ENCODE data around the gene GARIN5B.
A peak's percentile ranks its signal among the peaks of the same experiment; 100 is the strongest.

GARIN5B gene

DNA sequence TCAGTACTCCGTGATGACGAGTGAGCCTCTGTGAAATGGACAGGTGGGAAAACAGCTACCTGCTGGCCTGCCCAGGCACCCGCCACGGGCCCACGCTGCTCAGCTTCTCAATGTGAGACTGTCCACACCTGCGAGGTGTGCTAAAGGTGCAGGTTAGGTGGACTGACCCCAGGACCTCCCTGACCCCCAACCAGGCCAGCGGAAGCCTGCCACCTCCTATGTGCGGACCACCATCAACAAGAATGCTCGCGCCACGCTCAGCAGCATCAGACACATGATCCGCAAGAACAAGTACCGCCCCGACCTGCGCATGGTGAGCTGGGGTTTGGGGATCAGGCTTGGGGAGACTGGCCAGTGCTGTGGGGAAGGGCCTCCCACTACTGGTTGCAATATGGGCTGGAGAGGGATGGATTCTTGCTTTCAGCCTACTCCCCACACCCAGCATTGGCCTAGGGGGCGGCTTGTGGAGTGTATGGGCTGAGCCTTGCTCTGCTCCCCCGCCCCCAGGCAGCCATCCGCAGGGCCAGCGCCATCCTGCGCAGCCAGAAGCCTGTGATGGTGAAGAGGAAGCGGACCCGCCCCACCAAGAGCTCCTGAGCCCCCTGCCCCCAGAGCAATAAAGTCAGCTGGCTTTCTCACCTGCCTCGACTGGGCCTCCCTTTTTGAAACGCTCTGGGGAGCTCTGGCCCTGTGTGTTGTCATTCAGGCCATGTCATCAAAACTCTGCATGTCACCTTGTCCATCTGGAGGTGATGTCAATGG lies 24.9 kb upstream of the GARIN5B start:
- DNase-seq: no peak

DNA sequence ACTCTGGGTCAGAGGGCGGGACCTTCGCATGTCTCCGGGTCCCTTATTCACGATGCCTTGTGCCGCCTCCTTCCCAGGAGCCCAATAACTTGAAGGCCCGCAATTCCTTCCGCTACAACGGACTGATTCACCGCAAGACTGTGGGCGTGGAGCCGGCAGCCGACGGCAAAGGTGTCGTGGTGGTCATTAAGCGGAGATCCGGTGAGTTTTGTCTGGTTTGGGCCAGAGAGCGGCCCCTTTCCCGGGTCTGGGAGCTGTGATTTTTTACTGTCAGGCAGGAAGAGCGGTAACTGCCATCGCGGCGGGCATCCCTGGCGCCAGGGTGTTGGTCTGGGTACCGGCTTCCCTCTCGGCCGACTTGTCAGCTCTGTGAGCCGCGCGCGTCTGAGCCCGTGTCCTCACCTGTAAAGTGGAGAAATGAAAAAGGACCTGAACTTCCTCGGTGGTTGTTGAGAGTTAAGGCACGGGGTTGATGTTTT lies 23.5 kb upstream of the GARIN5B start:
- DNase-seq: no peak

DNA sequence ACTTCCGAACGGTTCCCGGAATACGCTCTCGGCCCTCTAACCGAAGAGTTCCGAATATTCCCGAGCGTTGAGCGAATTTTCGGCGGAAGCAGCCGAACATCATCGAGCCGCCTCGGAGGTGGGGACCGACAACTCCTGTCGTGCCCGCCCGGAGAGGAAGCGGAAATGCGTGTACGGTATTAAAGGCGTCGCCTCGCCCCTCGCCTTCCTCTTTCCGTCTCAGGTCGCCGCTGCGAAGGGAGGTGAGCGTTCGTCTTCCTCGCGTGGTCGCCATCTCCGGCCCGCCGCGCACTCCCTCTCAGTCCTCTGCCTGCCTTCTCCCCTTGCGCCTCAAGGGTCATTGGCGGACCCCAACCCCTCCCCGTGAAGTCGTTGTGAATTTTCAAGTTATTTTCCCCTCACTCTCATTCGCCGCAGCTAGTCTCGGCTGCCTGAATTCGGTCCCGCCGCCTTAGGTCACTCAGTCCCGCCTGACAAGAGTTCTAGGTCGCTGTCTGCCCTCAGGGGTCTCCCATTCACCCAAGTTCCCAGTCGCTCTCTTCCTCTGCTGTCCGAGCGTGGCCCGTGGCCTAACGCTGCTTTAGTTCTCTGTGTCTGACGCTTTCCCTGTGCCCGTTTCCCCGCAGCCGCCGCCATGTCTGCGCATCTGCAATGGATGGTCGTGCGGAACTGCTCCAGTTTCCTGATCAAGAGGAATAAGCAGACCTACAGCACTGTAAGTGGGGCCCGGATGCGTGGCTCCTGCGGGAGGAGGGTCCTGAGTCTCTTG lies 22.8 kb upstream of the GARIN5B start, which contains the start of gene RPL28:
Gene RPL28, plus strand, starts transcription at position 209 of the 769 bp plus-strand sequence. Its CDS starts 426 bp downstream, at position 635.
- DNase-seq: peak; percentile 98

DNA sequence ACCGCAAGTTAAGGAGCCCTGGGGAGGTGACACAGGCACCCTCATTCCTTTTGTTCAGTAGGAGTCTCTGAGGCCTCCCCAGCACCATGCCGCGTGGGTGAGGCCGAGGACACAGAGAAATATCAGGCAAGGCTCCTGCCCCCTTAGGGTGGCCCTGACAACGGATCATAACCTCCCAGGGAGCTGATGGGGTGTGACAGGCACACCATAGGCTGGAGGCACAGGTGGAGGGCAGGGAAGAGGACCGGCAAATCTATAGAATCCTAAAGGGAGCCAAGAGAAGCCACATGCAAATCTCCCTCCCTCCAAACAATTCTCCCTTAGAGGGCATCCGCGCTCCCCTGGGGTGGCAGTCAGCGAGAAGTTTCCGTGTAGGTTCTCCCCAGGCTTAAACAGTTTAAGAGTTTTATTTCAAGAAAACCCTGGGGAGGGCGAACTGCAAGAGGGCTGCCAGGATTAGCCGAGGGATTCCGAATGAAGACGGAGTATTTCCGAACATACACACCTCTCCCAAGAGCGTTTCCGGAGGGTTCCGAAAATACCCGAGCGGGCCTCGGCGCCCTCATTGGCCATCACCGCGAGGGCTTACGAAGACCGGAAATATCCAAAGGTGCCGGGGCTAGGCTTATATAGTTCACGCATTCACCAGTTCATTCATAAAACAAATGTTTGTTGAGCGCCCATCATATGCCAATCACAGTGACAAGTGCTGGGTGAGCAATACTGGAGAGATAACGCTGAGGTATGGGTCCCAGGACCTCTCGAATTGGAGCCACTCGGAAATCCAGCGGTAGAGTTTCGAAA lies 22.1 kb upstream of the GARIN5B start:
- DNase-seq: peak; percentile 96

DNA sequence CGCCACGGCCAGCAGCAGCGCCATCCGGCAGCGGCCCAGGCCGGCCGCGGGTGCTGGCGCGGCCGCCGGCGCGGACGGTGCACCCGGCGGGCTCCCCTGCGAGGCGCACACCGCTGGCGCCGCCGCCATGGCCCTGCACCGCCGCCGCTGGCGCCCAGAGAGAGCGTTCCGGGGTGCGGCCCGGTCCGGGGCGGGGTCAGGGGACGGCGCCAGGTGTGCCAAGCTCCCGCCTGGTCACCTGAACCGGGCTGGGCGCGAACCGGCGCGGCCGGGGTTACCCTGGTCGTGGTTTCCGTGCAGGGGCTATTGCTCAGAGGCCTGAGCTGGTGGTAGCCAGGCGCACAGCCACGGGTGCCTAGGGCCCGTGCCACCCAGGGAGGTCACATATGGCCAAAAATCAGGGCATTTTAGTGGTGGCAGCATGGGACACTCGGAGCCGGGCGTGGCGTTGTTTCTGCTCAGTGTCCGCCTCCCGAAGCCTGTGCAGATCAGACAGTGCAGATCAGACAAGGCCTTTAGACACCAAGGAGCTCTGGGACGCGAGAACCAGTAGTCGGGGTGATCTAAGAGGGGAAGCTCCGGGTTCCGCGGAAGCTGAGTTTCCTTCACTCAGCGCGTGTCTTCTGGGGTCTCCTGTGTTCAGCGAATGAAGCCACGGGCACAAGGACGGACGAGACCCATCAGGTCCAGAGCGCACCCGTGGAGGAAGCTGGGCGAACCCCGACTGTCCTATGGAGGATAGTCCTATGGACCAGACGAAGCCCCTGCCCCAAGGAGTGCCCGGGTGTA lies 21.3 kb upstream of the GARIN5B start, which contains the start of gene TMEM238:
Gene TMEM238, minus strand, starts transcription at position 162 of the 789 bp plus-strand sequence. Its CDS starts 33 bp downstream, at position 129.
- peak; percentile 68 for DNase-seq

DNA sequence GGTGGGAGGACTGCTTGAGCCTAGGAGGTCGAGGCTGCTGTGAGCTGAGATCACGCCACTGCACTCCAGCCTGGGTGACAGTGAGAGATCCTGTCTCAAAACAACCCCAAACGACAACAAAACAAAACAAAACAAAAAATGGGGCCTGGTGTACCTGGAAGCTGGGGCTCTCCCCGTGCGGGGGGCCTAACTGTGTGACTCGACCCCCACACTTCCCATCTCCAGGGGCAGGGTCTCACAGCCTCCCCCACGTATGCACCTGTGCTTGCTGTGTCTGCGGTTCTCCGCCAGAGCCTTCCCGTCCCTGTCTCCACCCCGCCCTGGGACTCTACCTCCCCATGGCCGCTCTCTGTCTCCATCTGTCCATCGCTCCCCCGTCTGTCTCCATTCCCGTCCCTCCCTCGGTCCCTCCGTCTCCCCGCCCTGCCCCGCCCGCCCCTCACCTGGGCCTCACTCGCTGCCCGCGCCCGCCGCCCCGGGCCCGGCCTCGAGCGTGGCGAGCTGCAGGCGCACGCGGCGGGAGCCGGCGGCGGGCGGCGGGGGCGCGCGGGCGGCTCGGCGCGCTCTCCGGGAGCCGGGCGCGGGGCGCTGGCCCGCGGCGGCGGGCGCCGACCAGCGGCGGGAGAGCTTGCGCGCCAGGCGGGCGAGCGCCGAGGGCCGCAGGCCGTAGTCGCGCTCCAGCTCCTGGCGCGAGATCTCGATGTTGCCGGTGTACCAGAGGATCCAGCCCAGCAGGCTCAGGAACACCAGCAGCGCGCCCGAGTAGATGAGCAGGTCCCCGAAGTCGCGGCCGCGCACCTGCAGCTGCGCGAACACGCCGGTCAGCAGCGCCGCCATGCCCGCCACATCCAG lies 20.4 kb upstream of the GARIN5B start:
- no peak for DNase-seq

DNA sequence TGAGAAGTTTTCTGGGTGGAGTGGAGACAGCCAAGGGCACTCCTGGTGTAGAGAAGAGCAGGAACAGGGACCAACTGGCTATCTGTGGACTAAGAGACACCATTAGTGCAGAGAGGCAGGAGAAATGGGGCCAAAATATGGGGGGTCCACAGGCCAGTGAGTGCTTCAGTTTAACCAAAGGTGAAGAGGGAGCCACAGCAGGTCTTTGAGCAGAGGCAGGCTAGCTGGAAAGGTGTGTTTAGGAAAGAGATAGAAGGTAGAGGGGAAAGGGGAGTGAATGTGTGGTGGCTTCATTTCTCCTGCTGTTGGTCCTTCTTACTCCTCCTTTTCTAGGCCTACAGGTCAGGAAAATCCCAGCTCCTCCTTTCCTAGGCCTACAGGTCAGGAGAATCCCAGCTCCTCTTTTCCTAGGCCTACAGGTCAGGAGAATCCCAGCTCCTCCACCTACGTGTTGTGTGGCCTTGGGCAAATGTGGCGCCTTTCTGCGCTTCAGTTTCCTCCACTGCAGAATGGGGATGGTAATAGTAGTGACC lies 19.5 kb upstream of the GARIN5B start:
- DNase-seq: no peak

DNA sequence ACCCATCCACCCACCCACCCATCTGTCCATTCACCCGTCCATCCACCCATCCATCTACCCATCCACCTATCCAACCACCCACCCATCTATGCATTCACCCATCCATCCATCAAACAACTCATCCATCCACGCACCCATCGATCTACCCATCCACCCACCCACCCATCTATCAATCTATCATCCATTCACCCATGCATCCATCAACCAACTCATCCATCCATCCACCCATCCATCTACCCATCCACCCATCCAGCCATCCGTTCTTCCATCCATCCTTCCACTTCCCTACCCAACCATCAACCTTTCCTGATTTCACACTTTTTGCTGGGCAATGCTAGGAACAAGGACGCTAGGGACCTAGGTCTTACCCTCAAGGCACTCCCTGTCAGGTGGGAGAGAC lies 19.0 kb upstream of the GARIN5B start:
- no peak for DNase-seq

DNA sequence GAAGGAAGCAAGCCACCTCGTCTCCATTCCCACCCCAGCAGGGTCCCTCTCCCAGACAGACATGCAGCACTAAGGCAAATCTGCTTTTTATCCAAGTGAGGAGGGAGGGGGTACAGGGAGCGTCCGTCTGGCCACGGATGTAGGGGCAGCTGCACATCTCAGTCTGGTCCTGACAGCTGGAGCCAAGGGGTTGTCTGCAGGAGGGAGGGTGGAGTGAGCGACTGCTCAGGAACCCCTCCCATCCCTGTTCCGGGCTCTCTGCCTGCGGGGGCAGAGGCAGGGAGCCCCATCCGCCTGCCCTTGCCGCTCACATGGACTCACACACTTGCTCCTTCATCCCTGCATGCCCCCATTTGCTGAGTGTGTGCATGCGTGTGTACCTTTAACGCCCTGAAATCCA lies 16.1 kb upstream of the GARIN5B start:
- no peak for DNase-seq

DNA sequence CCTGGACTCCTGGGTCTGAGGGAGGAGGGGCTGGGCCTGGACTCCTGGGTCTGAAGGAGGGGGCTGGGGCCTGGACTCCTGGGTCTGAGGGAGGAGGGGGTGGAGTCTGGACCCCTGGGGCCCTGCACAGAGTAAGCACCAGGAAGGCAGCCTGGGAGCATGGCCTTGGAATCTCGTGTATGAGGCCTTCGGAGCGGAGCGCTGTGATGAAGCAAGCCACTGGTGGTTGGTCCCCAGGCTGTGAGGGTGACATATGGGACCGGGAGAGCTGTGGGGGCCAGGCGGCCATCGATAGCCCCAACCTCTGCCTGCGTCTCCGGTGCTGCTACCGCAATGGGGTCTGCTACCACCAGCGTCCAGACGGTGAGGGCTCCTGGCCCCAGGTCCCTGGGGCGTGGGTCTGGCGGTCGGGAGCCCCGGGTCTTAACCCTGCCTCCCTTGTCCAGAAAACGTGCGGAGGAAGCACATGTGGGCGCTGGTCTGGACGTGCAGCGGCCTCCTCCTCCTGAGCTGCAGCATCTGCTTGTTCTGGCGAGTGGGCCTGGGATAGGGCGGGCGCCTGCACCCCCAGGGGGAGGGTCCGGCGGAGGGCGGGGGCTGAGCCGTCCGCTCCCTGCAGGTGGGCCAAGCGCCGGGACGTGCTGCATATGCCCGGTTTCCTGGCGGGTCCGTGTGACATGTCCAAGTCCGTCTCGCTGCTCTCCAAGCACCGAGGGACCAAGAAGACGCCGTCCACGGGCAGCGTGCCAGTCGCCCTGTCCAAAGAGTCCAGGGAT lies 14.5 kb upstream of the GARIN5B start:
- no peak for DNase-seq

DNA sequence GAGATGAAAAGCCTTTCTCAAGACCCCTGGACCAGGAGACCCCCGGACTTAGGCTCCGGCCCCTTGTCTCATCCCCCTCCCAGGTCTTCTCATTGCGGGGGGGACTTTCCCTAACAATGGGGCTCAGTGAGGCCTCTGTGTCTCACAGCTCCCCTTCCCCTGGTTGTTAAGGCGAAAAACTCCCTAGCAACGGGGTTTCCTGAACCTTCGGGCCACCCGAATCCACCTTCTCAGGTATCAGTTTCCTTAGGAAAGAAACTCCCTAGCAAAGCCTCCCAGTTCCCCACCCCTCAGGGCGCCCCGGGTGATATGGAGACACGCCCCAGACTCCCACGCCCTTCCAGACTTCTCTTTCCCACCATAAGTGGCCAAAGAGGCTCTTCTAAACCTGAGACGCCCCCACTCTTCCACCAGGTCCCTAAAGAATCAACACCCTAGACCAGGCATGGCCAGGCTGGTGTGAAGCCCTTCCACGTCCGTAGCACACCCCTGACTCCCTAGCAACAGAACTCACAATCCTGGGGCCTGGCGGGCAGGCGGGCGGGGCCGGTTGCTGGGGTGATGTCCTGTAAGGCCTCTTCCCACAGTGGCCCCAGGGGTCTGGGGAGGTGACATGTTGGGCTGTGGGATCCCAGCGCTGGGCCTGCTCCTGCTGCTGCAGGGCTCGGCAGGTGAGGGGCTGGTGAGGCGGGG lies 13.3 kb upstream of the GARIN5B start, which contains the start of gene TMEM190:
Gene TMEM190, plus strand, starts transcription at position 586 of the 693 bp plus-strand sequence. Its CDS starts 28 bp downstream, at position 614.
- DNase-seq: no peak

DNA sequence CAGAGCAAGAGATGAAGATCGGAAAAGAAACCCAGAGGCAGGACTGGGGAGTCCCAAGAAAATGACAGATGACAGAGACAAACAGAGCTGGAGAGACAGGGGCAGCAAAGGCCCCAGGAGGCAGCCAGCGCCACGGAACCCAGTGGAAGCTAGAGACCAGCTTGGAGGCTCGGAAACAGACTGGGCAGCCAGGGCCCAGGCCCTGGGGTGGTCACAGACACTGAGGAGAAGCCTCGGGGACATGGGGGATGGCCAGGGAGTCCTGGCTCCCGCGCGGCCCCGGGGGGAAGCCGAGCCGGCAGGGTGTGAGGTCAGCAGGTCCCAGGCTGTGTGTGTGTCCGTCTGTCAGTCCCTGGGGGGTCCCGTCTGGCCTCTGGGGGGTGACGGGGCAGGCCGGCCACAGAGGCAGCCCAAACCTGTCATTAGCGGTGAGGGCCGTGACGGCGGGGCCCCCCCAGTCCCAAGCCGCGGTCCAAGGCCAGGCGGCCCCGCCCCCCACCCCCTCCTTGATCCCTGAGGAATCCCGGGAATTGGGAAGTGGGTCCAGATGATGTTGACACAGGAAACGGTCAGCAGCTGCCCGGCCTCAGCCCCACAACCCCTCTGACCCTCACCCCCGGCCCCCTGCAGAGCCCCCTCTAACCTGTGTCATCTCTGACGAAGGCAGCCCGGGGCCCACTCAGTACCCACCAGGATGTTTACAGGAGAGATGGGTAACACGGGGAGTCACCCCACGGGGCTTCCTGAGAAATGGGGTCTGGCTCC lies 11.1 kb upstream of the GARIN5B start:
- DNase-seq: no peak

DNA sequence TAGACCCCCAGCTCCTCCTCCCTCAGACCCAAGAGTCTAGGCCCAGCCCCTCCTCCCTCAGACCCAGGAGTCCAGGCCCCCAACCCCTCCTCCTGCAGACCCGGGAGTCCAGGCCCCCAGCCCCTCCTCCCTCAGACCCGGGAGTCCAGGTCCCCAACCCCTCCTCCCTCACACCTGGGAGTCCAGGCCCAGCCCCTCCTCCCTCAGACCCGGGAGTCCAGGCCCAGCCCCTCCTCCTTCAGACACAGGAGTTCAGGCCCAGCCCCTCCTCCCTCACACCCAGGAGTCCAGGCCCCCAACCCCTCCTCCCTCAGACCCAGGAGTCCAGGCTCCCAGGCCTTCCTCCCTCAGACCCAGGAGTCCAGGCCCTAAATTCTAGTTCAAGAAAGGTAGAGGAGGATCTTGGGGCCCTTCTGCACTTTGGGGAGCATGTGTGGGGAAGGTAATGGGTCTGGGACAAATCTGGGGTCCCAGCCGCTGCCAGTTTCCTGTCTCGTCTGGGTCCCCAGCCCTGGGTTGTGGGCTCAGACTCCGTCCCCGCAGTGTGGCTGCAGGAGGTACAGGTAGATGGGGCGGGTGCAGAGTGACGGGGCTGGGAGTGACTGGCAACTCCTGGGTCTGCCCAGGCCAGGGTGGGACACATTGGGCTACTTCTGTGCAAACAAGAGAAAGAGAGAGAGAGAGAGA lies 10.4 kb upstream of the GARIN5B start:
- DNase-seq: no peak

DNA sequence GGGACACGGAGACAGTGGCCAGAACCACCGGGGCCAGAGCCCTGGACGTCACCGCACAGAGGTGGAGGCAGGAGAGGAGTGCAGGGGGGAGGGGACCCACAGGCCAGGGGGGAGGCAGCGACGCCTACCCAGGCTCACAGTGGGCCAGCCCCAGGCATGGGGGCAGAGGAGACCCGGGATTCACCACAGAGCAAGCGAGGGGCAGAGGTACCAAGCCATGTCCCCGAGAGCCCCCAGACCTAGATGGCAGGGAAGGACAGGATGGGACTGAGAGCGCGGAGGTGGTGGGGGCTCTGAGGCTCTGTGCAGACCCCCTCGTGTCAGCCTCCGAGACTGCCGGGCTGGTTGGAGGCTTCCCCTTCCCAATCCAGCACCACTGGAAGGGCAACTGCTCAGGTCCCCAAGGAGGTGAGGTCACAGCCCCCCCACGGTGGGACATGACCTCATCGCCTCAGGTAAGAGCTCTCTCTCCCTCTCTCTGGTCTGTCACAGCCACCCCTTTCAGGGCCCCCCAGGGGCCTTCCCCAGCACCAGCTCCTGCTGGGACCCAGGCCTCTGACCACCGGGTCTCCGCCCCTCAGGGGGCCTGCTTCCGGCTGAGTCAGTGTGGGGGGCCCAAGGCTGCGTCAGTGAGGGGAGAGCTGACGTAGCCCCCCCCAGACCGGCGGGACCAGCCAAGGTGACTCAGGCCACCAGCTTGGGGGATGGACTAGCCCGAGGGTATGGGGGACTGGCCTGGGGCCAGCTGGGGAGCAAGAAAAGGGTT lies 9.4 kb upstream of the GARIN5B start:
- DNase-seq: no peak

DNA sequence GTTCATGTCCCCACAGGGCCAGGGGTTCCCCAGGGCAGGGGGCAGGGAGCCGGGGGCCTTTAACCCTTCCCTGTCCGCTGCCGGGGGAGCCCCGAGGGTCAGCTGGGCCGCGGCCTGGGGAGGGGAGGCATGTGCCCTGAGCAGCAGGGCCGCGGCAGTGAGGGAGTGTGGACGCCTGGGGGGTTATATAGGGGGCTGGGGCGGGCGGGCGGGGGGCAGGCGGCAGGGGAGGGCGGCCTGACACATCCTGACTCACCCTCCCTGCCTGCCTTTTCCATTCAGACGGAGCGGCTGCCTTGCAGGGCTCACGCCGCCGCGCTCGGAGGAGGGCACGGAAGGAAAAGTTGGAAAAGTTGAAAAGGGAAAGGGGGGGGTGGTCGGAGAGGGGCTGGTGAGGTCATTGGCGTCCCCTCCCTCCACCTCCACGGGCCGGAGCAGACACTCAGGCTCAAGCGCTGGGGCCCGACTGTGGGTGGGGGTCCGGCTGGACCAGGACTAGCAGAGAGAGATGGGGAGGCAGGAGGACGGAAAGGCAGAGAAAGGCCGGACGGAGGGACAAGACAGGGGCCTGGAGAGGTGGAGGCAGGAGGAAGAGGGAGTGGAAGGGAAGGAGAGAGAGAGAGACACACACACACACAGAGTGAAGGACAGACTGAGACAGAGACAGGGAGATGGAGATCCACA lies 7.4 kb upstream of the GARIN5B start, which contains the start of gene IL11:
Gene IL11, minus strand, starts transcription at position 159 of the 684 bp plus-strand sequence. Its CDS starts 153 bp downstream, at position 6.
- DNase-seq: no peak

DNA sequence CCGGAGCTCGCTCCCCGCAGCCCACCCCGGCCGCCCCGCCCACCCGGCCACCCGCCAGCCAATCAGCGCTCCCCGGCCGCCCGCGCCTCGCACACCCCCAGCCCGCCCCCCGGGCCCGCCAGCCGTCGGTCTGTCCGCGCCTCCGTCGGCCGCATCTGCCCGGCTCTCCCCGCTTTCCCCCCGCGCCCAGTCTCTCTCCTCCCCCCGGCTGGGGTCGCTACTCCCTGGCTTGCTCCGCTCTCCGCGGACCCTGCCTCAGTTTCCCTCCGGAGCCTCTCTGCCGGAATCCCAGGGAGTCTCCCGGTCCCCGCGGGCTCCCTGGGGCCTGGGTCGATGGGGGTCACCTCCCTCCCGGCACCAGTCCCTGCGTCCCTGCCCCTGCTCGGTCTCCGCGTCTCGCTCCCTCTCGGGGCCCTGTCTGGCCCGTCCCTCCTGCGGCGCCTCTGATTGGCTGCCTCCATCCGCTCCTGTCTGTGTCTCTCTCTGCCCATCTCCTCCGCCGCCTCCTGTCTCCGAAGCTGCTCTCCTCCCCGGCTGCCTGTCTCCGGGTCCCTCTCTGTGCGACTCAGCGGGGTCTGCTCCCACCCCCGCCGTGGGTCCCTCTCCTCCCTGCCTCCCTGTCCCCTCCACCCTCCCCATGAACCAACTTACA lies 6.7 kb upstream of the GARIN5B start:
- DNase-seq: no peak

All from activated CD4-positive, CD25-positive, alpha-beta regulatory T cell treated with anti-CD3 and anti-CD28 coated beads, Interleukin-2, amount 50 U/mL, for 72 hours (primary cell).